LoVo (cell line): ENCODE measurements around the gene TRPM1.

Experiments used
- DNase-seq: peaks from one replicate; pipeline ENCODE4 v3.0.0-alpha.2; 2016; ENCODE audit warnings: low spot score

TRPM1 gene

DNA sequence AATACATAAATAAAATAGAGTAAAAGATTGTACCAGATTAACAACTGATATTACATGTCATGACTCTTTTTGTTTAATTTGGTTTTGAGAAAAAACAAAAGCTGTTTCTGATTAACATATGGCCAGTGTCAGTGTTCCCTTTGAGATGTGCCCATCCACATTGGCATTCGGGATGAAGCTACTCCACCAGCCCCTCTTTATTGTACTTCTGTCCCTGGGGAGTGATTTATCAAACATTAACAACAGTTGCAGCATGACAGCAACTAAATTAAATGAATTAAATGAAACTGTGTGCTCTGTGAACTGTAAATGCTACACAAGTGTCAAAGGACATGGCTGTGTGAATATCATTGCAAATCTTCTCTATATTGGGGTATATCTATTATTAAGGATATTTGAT, 84.2 kb downstream of the TRPM1 start:
- DNase-seq: no peak

DNA sequence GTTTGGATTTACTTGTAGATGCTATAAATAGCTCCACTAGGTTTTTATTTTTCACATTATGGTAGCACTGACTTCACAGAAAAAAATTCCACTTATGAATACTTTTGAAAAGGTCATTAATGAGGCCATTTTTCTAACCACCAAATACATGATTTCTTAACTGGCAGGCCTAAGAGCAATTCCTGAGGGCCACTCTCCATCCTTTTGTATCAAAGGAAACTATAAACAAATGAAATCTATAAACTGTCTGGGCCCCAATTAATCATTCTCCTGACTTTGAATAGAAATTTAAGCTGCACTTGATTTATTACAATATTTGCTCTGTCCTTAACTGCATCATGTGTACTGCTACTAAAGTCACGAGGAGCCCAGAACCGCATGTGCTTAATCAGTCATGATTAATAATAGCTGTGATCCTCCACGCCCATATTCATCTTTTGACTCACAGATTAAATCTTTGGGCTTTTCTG, 85.0 kb downstream of the TRPM1 start:
- DNase-seq: no peak

DNA sequence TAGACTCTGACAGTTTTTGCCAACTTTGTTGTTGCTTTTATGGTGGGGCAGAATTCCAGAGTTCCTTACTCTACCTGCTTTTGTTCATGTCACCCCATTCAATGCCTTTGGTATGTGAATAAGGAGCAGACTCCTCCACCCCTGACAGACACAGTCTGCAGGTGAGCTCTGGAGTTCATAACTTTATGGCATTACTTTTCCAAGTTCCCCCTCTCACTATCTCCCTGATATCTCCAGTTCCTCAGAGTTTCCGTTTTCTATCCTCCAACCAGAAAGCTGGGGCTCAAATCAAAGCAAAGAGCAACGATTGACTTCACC, 87.0 kb downstream of the TRPM1 start:
- no peak for DNase-seq

DNA sequence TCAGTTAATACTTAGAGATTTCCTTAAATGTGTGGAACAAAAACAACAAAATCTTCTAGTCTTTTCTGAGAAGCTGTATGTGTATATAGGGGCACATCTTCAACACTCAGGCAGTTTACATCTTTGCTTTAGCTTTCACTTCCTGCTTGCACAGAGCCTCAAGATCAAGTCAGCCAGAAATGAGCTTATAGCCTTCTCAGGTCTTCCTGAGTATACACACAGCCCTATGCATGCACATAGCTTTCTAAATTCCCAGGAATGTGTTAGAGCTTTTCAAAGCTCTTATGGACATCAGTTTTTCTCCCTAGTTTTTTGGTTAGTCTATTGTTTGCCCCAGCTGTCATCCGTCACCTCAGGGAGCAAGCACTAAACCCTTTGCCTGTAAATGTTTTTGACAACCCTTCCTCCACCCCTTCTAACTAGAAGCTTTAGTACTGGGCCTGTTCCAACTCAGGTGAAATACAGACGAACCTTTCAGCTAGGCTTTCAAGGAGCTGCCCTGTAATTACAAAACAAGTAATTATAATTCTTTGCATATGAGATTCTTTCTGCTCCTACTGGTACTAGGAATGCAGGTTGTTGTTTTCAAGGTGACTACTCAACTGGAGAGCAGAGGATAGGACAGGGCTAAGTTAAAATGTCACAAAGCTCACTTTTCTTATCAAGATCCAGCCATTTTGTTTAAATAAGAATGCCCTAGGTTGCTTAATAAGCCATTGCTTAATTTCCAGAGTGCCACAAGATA, 87.5 kb downstream of the TRPM1 start:
- no peak for DNase-seq

DNA sequence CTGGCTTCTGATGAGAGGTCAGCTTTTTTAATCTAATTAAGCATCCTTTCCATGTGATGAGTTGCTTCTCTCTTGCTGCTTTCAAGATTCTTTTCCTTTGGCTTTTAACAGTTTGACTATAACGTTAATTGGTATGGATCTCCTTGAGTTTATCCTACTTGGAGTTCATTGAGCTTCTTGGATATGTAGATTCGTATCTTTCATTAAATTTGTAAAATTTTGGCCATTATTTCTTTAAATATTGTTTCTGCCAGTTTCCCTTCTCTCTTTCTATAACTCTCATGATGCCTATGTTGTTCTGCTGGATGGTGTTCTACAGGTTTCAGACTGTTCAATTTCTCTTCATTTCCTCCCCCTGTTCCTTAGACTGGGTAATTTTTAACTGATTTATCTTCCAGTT, 89.1 kb downstream of the TRPM1 start:
- DNase-seq: no peak

DNA sequence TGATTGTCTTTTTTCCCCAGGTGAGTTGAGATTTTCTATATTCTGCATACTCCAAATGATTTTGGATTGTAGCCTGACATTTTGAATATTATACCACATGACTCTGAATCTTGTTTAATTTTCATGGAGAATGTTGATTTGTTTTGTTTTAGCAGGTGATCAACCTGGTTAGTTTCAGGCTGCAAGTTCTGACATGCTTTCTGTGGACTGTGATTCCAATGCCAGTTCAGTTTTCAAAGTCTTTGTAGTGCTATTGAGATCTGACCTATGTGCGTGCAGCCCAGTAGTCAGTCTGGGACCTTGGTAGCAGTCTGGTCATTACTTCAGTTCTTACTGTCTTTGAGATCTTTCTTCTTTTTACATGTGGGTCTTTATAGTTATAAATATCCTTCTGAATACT, 91.5 kb downstream of the TRPM1 start:
- DNase-seq: no peak

DNA sequence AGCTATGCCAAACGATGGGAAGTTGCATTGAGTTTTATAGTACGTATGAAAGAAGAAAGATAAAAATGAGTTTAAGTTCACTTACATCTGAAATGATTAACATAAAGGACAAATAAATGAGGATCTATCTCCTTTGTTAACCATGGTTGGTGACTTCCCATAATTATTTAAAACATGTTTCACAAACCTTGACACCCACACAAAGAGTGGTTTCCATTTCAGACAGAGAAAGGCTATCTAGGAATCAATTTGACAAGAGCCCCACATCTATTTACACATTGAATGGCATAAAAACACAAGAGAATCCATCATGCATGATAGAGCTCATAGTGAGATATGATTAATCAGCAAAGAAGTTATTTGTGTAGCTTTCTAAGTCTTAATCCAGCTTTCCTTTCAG, 95.9 kb downstream of the TRPM1 start:
- no peak for DNase-seq

DNA sequence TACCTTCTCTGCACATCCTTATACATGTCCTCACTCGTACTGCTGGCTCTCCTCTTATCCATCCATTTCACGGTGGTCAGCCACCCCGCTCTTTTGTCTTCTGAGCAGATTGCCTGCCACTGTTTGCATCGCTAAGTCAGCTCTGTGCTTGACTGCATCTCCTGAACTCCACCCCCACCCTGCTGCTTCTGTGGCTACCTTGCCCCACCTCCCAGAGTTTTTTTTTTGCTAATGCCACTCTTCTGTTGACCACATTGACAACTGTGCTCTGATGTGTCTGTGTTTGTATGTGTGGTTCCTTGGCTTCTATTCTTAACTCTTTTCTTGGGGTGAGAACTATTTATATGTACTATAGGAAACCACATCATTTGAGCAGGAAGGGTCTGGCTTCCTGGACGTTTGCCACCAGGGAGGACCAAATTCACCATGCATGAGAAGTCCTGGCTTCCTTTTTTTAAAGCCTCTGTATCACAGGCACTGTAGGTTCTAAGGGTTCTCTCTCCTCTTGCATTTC, 97.2 kb downstream of the TRPM1 start:
- no peak for DNase-seq

DNA sequence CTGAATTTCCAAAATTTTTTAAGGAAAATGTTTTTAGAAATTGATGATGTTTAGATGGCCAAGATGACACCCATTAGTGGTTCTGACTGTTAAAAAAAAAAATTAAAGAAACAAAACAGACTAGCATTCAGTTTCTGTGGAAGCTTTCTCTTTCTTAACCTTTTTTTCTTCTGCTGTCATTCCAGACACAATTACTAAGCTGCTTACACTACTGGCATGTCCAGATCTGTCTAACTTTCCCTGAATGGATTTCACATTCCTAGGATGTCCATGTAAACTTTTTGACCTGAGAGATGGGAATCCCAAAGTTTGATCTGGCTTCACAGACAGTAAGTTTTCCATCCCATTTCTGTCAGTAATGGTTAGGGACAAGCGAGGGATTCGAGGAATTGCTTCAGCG, 99.8 kb downstream of the TRPM1 start:
- DNase-seq: no peak

DNA sequence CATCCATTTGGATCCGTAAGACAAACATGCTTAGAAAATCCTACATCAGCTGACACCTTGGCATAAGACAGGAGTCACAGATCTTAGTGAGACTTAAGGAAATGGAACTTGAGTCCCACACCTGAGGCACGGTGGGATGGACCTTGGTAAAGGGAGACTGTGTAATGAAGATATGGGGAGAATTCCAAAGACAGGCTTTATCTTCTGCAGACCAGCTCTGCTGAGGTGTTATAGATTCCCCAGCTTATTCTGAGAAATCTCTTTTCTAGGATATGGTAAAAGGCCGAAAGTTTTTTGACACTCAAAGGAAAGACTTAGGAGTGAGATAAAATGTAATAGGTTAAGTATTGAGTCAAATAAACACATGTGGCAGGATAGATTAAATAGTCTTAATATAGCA, 101.8 kb downstream of the TRPM1 start:
- DNase-seq: no peak

DNA sequence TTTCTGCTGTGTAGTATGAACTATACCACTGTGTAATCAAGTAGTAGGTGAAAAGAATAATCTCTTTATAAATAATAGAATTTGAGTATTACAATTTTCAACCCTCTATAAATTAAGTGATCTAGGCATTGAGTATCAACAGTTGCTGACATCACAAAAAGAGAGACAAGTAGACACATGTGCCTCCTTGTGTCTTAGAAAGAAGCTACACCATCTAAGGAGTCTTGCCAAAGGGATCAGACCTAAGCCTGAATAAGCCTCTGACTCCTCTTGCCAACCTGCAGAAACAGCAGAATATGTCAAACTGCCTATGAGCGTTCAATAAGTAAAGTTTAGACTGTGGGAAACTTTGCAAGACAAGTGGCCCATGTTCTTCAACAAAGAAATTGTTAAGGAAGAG, 104.3 kb downstream of the TRPM1 start:
- DNase-seq: no peak

DNA sequence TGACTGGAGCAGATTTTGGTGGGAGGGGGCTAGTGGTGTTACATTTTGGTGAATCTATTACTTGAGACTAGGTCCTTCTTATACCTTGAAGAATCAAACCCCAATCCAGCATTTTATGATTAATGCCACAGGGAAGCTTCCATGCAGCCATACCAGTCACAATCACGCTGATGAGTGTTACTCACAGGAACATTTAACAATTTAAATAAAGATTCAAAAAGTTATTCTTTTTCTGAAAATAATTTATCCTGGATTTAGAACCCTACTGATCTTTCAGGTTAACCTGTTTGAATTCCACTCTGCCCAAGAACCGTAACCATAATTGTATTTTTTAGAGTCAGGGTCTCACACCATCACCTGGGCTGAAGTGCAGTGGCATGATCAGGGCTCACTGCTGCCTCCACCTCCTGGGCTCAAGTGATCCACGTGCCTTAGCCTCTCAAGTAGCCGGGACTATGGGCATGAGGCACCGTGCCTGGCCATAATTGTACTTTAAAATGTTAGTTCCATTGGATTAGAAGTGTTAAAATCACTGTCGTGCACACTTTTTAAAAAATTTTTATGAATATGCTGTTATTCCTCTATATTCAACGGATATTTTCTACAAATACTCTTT, 109.2 kb downstream of the TRPM1 start:
- DNase-seq: peak; percentile 9

DNA sequence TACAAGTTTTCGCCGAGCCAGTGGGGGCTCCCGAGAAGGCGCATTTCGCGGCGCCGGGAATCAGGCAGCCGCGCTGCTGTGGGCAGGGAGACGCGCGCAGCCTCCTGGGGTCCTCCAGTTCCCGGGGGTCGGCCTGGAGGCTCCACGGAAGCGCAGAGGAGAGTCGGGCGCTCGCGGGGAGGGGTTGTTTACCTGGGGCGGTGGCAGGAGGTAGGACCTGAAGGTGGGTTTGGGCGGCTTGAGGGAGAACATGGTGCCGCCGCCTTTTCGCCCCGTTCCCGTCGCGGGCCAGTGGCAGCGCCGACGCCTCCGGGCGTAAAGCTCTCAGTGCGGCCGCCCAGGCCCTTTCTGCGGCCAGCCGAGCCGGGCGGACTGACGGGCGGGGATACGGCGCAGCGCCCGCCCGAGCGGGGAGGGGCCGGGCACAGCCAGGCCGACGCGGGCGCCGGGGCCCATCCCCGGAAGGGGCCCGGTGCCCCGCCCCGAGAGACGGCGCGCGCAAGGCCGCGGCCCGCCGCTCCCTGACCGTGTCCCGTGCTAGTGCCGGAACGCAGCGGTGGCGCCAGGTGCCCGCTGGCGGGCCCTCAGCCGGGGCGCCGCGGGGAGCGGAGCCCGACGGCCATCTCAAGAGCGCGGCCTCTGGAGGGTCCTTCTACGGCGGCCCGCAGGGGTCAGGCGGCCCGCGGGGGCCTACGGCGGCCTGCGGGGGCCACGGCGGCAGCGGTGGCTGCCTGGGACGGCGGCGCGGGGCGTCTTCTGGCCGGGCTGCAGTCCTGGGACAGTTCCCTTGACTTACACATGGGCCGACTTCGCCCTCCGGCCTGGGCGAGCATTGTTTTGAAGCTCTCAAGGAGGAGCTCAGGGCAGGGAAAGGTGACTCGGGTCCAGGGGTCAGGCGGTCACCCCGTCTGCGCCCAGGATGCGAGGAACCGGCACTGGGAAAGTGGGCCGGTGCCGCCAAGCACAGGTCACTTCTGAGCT, 110.0 kb downstream of the TRPM1 start, which contains the start of gene MTMR10:
Gene MTMR10 (minus strand): TSS at position 374 of the 981 bp plus-strand sequence. CDS start 122 bp downstream, at position 252.
- peak; percentile 91 for DNase-seq

DNA sequence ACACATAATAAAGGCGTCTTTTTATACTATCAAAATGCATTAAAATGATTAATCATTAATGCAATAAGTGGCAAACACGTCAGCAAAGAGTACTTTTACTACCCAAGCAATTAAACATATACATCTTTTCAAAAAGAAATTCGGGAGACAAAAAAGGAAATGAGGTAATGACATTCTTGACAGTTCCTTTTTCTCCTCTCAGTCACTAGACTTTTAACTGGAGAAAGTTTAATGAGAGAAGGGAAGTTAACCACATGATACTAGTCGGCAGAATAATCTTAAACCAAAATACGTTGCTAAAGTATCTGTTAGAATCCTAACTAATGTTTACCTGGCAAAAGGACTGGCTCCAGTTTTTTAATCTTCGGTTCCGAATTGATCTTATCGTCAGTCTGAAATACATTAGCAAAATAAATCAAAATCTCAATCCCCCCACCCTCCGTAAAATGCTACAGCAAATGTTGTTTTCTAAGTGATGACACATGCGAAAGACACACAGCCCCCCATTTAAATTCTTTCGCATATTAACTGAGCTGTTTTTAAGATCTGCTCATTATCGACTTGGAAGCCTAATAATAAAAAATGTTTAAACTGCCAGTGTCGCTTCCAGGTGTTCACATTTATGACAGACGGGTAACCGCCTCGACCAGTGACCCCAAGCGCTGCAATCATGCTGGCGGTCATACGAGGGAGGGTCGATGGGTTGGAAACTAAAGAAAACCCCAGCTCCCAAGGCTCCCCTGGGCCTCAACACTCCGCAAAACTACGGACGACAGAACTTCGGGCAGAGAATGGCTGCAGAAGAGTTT, 110.9 kb downstream of the TRPM1 start:
- peak; percentile 15 for DNase-seq

DNA sequence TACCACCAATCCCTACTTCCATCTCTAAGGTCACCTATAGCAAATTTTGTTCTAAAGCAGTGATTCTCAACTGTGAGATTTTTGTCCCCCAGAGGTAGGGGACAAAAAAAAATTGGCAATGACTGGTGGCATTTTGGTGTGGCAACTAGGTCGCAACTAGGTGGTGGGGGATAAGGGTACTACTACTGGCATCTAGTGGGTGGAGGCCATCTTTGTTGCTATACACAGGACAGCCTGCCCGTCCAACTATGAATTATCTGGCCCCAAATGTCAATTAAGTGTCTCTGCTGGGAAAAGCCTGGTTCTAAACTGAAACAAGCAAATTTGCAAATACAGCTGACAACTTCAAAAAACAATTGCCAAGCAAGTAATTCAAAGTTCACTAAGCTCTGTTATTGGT, 111.5 kb downstream of the TRPM1 start:
- DNase-seq: peak; percentile 22

DNA sequence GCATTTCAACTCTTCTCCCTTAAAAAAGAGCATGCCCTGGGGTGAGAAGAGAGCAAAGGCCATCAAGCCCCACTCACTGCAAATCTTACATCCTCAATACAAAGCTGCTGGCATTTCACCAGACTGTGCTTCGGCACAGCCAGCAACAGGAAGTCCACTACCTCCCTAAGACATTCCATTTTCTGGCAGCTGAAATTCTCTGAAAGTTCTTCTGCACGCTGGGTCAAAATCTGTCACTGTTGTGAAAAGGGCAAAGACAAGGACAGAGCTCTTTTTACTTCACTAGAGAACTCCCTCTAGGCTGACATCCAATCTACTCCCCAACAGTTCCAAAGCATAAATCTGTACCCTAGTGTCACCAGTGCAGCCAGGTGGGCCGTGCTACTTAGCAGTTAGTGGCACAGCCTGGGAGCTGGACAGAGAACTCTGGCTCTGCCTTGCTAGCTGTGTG, 116.4 kb downstream of the TRPM1 start:
- no peak for DNase-seq

DNA sequence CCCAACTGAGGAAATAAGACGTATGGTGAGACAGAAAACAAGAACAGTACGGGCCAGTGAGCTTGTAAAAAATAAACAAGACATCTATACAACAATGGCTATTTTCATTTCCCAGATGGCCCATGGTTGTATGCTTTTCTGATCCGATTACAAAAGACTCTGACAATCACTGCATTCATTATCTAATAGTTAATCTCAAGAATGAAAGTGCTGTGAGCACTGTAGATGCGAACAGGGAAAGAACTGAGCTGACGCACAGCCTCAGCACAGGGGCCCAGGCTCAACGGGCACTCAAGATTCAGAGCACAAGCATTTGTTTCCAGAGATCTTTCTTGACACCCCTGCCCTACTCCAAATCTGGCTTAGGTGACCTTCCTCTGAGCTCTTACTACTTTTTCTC, 117.0 kb downstream of the TRPM1 start:
- DNase-seq: no peak

DNA sequence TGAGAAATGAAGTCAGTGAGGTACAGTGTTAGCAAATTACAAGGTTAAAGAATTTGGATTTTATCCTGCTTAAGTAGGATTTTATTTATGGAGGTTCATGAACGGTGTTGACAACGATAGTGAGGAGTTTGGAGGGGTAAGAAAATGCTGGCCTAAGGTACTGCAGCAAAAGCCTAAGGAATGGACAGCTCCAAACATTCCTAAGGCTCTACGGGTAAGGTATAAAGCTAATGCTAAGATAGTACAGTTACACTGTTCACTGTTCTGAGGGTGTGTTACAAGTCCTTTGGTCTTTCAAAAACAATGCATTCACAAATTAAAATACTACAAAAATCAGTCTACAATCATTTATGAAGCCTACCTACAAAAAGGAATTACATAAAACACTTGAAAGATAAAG, 117.4 kb downstream of the TRPM1 start:
- no peak for DNase-seq

DNA sequence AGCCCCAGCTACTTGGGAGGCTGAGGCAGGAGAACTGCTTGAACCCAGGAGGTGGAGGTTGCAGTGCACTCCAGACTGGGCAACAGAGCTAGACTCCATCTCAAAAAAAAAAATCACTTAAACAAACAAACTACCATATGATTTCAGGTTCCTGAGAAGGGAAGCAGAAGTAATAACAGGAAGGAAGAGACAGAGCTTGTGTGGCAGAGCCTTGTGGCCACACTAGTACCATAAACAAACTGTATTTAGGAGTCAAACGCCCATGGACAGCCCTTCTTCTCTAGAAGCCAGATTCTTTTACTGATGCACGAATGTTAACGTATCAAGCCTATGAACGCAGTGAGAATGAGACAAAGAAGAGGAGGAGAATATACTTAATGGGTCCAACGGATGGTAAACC, 122.1 kb downstream of the TRPM1 start:
- no peak for DNase-seq

DNA sequence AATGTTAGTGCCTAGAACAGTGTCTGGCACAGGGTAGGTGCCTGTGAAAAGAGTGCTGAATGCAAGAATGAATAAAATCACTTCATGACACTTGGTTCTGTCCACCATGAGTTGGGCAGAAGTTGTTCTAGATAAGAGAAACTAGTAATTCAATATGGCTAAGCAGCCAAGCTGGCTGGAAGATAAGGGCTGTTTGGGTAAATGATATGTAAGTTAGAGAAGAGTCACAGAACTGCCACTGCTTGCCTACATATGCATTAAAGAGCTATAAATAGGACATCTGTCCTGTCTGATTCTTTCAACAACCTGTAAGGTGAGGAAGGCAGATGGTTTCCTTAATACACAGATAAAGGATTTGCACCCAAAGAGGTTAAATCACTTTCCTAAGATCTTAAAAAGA, 123.2 kb downstream of the TRPM1 start:
- DNase-seq: no peak

DNA sequence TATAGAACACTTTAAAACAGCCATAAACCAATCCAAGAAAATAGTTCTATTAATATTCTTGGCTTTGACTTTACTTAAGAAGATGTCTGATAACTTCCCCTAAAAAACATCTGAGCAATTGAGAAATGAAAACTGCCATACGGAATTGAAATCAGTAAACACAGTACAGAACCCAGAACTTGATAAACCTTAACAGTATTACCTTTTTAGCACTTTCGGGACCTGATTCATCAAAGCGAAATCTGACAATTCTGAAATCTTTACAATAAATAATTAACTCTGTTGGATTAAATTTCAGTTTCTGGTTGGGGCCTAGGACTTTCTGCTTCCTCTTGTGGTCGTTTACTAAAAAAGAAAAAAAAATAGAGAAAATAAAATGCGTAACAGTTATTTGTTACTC, 127.4 kb downstream of the TRPM1 start:
- no peak for DNase-seq

DNA sequence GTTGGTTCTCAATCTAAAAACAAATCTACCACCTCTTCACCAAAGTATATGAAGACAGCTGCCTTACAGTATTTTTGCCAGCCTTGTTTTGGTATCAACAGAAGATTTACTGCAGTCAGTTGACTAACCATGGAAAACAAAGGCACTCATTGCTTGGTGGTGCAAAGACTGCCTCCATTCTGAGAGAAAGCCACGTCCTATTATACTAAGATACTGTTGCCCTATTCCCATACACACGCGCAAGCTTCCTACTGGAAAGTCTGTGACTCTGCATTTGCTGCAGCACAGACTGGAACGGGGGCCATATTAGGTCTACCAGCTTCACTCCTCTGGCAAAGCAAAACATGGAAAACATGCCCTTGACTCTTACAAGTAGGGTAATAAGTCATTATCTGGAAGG, 128.1 kb downstream of the TRPM1 start:
- no peak for DNase-seq
